ENCODE measurements around the gene FA2H. TPM values are rescaled to one million over a fixed set of nuclear protein-coding genes. Genes with fewer than 3 reads are reported as not detected.
"Not testable (repeated sequence)": the region's sequence is repeated elsewhere in the genome, so short reads cannot be mapped to it uniquely, and the experiment has no call there.

FA2H gene
- total and polyA plus RNA-seq, 7 donors, result 0.71 to 31.0 (median 6.0) TPM; not detected in 2

GRCh38 chr16:74793571-74793970 is 19.0 kb upstream of the FA2H start:
- 92 to 96% methylated on average over 2 of the region's 2 CpGs for WGBS, 2 donors

DNA sequence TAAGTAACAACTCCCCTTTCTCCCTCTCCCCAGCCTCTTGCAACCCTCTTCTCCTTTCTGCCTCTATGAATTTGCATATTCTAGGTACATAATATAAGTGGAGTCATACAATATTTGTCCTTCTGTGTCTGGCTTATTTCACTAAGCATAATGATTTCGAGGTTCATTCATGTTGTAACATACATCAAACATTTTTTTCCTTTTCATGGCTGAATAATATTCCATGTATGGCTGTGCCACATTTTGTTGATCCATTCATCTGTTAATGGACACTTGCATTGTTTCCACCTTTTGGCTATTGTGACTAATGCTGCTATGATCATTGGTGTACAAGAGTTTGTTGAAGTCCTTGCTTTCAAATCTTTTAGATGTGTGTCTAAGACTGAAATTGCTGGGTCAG is 17.6 kb upstream of the FA2H start:
- H3K9me3 ChIP-seq, result no peaks in the 10 kb centered on the region
- H3K27me3 ChIP-seq, result peaks cover 0 to 3% (median 0%) of the 10 kb centered on the region in 3 donors
- intact Hi-C loops (cut with DNase I), result no loop called here
- H3K4me3 ChIP-seq, result no peak overlapping the region
- 86 to 89% methylated on average over 1 of the region's 1 CpG for WGBS, 2 donors
- H3K4me1 ChIP-seq, result no peaks in the 10 kb centered on the region
- no peak for DNase-seq
- TF ChIP-seq POLR2AphosphoS5 (IDR thresholded peaks at IDR 0.05) (no peak), EP300 (IDR thresholded peaks at IDR 0.05) (no peak), CTCF (IDR thresholded peaks at IDR 0.05) (no peak), POLR2A (IDR thresholded peaks at IDR 0.05) (no peak)
- H3K27ac ChIP-seq, result no peak overlapping the region
- no peaks in the 10 kb centered on the region for H3K36me3 ChIP-seq

More at GRCh38 chr16:74793571-74793970, 19.0 kb upstream of the FA2H start:
- Histone ChIP-seq H3K36me3 (no peaks in the 10 kb centered on the region), H3K4me1 (no peaks in the 10 kb centered on the region), H3K9me3 (no peaks in the 10 kb centered on the region), H3K27me3 (peaks cover 0 to 3% (median 0%) of the 10 kb centered on the region in 3 donors), H3K27ac (no peak overlapping the region), H3K4me3 (no peak overlapping the region)
- DNase-seq, result no peak
- TF ChIP-seq POLR2A (IDR thresholded peaks at IDR 0.05), result no peak
- no peak for TF ChIP-seq EP300 (IDR thresholded peaks at IDR 0.05)
- TF ChIP-seq POLR2AphosphoS5 (IDR thresholded peaks at IDR 0.05), result no peak
- no peak for TF ChIP-seq CTCF (IDR thresholded peaks at IDR 0.05)
- intact Hi-C loops (cut with DNase I), result no loop called here

- H3K4me3 ChIP-seq; H3K9me3 ChIP-seq; intact Hi-C loops (cut with DNase I); H3K27ac ChIP-seq; H3K4me1 ChIP-seq; H3K27me3 ChIP-seq; H3K36me3 ChIP-seq; DNase-seq: not testable (repeated sequence)
- WGBS, 2 donors, result 91 to 98% methylated on average over 2 of the region's 2 CpGs
Observed at GRCh38 chr16:74791749-74792148, 17.1 kb upstream of the FA2H start.

DNA sequence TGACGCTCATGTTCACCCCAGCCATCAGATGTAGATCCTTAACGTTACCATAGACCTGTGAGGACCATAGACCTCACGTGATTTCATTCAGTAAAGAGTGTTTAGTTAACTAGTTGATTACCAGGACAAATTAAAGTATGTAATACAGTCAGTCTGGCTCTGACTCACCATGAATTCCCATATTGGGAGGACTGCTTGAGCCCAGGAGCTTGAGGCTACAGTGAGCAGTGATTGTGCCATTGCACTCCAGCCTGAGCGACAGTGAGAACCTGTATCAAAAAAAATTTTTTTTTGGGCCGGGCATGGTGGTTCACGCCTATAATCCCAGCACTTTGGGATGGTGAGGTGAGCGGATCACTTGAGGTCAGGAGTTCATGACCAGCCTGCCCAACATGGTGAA is 13.5 kb upstream of the FA2H start:
- H3K27me3 ChIP-seq, result no peaks in the 10 kb centered on the region
- intact Hi-C loops (cut with DNase I), result no loop called here
- no peak overlapping the region for H3K4me3 ChIP-seq
- H3K4me1 ChIP-seq, result no peaks in the 10 kb centered on the region
- no peak for DNase-seq
- no peak for TF ChIP-seq CTCF (IDR thresholded peaks at IDR 0.05)
- TF ChIP-seq POLR2A (IDR thresholded peaks at IDR 0.05), result no peak
- no peak for TF ChIP-seq POLR2AphosphoS5 (IDR thresholded peaks at IDR 0.05)
- TF ChIP-seq EP300 (IDR thresholded peaks at IDR 0.05), result no peak
- no peak overlapping the region for H3K27ac ChIP-seq
- H3K36me3 ChIP-seq, result no peaks in the 10 kb centered on the region
- no peaks in the 10 kb centered on the region for H3K9me3 ChIP-seq
- 72 to 74% methylated on average over 7 of the region's 7 CpGs for WGBS, 2 donors

DNA sequence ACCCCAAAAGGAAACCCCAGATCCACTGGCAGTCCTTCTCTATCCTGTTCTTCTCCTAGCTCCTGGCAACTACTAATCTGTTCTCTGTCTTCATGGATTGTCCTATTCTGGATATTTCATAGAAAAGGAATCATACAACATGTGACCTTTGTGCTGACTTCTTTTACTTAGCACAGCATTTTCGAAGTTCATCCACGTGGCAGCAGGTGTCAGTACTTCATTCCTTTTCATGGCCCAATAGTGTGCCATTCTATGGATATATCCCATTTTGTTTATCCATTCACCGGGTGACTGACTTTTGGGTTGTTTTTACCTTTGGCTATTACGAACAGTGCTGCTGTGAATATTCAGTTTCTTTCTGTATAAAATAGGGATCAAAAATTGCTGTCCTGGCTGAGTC is 10.4 kb upstream of the FA2H start:
- Histone ChIP-seq H3K27me3 (no peaks in the 10 kb centered on the region), H3K9me3 (no peaks in the 10 kb centered on the region), H3K4me1 (no peaks in the 10 kb centered on the region), H3K36me3 (no peaks in the 10 kb centered on the region), H3K27ac (no peak overlapping the region), H3K4me3 (no peak overlapping the region)
- DNase-seq, result no peak
- 66 to 81% methylated on average over 4 of the region's 4 CpGs for whole genome bisulfite sequencing, 2 donors
- intact Hi-C loops (cut with DNase I), result no loop called here
- TF ChIP-seq EP300 (IDR thresholded peaks at IDR 0.05) (no peak), POLR2A (IDR thresholded peaks at IDR 0.05) (no peak), CTCF (IDR thresholded peaks at IDR 0.05) (no peak), POLR2AphosphoS5 (IDR thresholded peaks at IDR 0.05) (no peak)

Data from sigmoid colon (tissue), 7 donors.